Heart left ventricle (tissue), 13 donors: ENCODE data around the gene GDI1.

Experiments
- CTCF ChIP-seq, 12 donors: fragments of 200-600 bp; sonication (generic) in 4 of 12; IDR thresholded peaks; one replicate each; pipeline versions ENCODE4 v1.5.0 to v1.8.0; 2018 to 2022; ENCODE audit warnings: antibody characterized with exemption in 12 of 12, mild to moderate bottlenecking in 5 of 12
- POLR2A ChIP-seq, 2 donors: fragments of 450-650 bp; IDR thresholded peaks; one replicate each; pipeline ENCODE4 v1.6.1; 2017; ENCODE audit warnings: antibody characterized with exemption in 2 of 2, mild to moderate bottlenecking in 2 of 2, moderate library complexity in 2 of 2
- donor health status: ischemic (EF 13 %, LVEDD 7.1; RV severe dilation, severe dysfunction).
- donor health status: DM: no; HTN: yes; CAD: no.
- donor health status: DM: no; HTN: no; CAD: no.
- donor health status: ischemic (EF 25% LVEDD 6.9; RV normal size, moderate dysfunction).
- donor health status: ischemic (EF 25% LVEDD 5.7; RV mildly dilated, moderate dysfunction).
- donor health status: ischemic (EF 35%, LVEDD 5.7; RV mildly dilated, moderate dysfunction).
- donor health status: nonischemic (EF 11% LVEDD 7.7; RV severe dilation, severe dysfunction).
- donor health status: DM: yes; HTN: yes; CAD: no.
- donor health status: PGD.
- donor health status: ischemic (EF 29% LVEDD 5.4; RV normal size, mild dysfunction).
- donor health status: nonischemic (EF 23%, LVEDD 6.1; RV moderate dilation, normal function).

GRCh38 chrX:154457491-154458115, 20.6 kb downstream of the GDI1 start:
- no peak for TF ChIP-seq CTCF (IDR thresholded peaks at IDR 0.05)
- no peak for TF ChIP-seq POLR2A (IDR thresholded peaks at IDR 0.05)
